Activated CD8-positive, alpha-beta T cell treated with anti-CD3 and anti-CD28 coated beads, Interleukin-2, amount 10 ng/mL, durations not matched to agents 7 days and 5 days (primary cell): ENCODE measurements around the gene SH3GL1. TPM values are rescaled to one million over a fixed set of nuclear protein-coding genes. Genes with fewer than 3 reads are reported as not detected.
A peak's percentile ranks its signal among the peaks of the same experiment; 100 is the strongest.

Experiments used
- ATAC-seq: fragments of 150-1000 bp; cut with Tn5 transposase; one replicate; pipeline ENCODE4 v1.10.0; 2021; ENCODE audit warnings: moderate library complexity
- CTCF ChIA-PET: fragments of 350-600 bp; sonication (Branson Sonifier 250); formaldehyde crosslinking; loops from one replicate; lab custom pipeline; 2021; ENCODE audit warnings: antibody characterized with exemption; lab: Charles Lee
- POLR2A ChIA-PET: fragments of 350-600 bp; sonication (Branson Sonifier 250); formaldehyde crosslinking; loops from one replicate; lab custom pipeline; 2021; ENCODE audit warnings: antibody characterized with exemption; lab: Charles Lee
- DNase-seq: peaks from one replicate; pipeline ENCODE4 v3.0.0-alpha.2; 2020
- H3K27ac Mint-ChIP-seq: one replicate; pipeline ENCODE4 v1.8.0; 2021; ENCODE audit warnings: mild to moderate bottlenecking, mixed read lengths
- H3K27me3 Mint-ChIP-seq: one replicate; pipeline ENCODE4 v1.8.0; 2021; ENCODE audit warnings: low read depth, mixed read lengths
- H3K36me3 Mint-ChIP-seq: one replicate; pipeline ENCODE4 v1.8.0; 2021; ENCODE audit warnings: low read depth, mixed read lengths
- H3K4me1 Mint-ChIP-seq: one replicate; pipeline ENCODE4 v1.8.0; 2021; ENCODE audit warnings: low read depth, mixed read lengths
- H3K4me3 Mint-ChIP-seq: one replicate; pipeline ENCODE4 v1.8.0; 2021; ENCODE audit warnings: mild to moderate bottlenecking, mixed read lengths
- H3K9me3 Mint-ChIP-seq: one replicate; pipeline ENCODE4 v1.8.0; 2022; ENCODE audit warnings: mixed read lengths; ENCODE audit not compliant: insufficient read depth
- total RNA-seq, 2 experiments: library from RNA; stranded (reverse); gene quantifications; one replicate each; pipeline ENCODE4 v1.2.3, GENCODE V29; 2021

Gene SH3GL1
- total RNA-seq, 2 experiments from 2014 or later = 65.1 to 67.9 TPM

DNA sequence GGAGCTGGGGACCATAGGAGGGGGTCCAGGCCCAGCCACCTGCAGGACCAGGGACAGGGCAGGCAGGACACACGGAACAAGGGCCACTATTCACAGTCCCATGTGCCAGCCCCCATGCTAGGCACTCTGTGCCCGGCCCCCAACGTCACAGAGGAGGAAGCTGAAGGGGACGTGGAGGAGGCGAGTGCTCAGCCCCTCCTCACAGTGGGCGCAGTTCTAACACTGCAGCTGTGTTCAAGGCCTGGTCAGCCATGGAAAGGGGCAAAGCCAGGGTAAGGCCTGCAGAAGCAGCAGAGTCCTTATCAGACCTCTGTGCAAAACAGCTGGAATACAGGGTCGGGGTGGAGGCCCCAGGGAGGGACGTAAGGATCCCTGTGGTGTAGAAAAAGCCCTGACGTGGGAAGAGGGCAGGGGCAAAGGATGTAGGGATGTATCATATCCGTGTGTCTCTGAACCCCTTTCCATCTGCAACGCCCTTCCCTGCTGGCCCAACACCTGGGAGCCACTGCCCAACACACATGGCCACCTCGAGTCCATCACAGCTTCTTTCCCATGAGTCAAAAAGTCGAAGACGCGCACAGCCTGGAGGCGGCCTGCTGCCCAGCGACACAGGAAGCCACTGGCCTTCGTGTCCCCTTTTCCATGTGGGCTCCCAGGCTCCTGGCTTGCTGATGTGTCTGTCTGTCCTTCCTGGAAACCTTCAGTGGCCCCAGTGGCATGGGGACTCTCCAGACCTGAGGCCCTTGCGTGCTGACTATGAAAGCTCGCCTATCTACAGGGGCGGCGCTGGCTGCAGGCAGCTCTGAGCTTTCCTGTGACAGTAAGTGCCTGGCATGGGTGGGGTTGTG is 28.0 kb downstream of the SH3GL1 start:
- ATAC-seq (no peak), DNase-seq (no peak)
- ChIA-PET CTCF (interaction anchor here (1.0 to 1.6 kb wide), 2 partner anchors 9 to 20 kb away, joined by 4 read pairs; no protein-coding TSS in a partner anchor), POLR2A (interaction anchor here (0.6 kb wide), 1 partner anchor 70 kb away, joined by 3 read pairs; the partner anchor contains the start of gene TMIGD2)
- Mint-ChIP-seq H3K27me3 (no peaks in the 10 kb centered on the region), H3K9me3 (no peaks in the 10 kb centered on the region), H3K4me1 (peaks cover 89% of the 10 kb centered on the region), H3K27ac (peak overlapping the region; percentile 65), H3K36me3 (peaks cover 28% of the 10 kb centered on the region), H3K4me3 (no peak overlapping the region)

DNA sequence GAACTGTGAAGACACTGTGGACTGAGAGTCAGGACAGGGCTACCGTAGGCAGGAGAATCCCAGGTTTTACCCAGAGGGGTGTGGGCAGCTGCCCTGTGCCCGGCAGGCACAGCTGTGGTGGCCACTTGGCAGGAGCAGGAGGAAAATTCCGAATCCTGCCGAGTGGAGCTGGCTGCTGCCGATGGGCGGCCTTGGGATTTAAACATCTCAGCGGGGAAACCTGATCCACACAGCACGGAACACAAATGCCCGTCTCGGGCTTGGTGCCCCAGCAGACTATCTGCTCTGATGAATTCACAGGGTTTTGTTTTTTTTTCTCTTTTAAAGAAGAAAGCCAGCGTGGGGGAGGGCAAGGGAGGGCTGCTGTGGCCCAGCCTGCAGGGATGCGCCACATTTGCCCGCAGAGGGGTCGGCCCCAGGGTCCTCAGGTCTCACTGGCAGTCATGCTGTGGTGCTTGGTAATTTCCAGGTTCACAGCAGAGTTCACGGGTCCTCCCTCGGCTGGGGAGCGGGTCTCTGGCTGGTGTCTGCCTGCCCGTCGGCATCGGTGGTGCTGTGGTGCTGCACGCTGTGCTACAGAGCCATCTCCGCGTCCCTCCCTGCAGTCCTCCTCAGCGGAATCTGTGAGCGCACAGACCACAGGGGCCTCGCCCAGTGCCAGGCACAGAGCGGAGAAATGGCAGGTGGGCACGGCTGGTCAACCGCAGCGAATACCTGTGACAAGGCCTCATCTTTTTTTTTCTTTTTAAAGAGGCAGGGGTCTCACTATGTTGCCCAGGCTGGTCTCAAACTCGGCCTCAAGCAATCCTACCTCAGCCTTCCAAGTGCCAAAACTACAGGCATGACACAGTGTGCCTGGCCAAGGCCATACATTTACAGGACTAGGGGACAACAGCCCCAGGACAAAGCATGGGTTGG is 28.8 kb downstream of the SH3GL1 start:
- ChIA-PET CTCF (interaction anchor here (1.0 to 7.3 kb wide), 3 partner anchors 10 to 30 kb away, joined by 4 to 54 read pairs (median 4); partner anchors contain the start of genes CHAF1A and SH3GL1), POLR2A (interaction anchor here (0.6 kb wide), 1 partner anchor 69 kb away, joined by 3 read pairs; the partner anchor contains the start of gene TMIGD2)
- peak overlapping the region; percentile 96 for H3K27ac Mint-ChIP-seq
- no peaks in the 10 kb centered on the region for H3K27me3 Mint-ChIP-seq
- H3K4me3 Mint-ChIP-seq = peak overlapping the region; percentile 12
- no peak for ATAC-seq
- H3K36me3 Mint-ChIP-seq = peaks cover 28% of the 10 kb centered on the region
- peaks cover 84% of the 10 kb centered on the region for H3K4me1 Mint-ChIP-seq
- H3K9me3 Mint-ChIP-seq = no peaks in the 10 kb centered on the region
- no peak for DNase-seq

DNA sequence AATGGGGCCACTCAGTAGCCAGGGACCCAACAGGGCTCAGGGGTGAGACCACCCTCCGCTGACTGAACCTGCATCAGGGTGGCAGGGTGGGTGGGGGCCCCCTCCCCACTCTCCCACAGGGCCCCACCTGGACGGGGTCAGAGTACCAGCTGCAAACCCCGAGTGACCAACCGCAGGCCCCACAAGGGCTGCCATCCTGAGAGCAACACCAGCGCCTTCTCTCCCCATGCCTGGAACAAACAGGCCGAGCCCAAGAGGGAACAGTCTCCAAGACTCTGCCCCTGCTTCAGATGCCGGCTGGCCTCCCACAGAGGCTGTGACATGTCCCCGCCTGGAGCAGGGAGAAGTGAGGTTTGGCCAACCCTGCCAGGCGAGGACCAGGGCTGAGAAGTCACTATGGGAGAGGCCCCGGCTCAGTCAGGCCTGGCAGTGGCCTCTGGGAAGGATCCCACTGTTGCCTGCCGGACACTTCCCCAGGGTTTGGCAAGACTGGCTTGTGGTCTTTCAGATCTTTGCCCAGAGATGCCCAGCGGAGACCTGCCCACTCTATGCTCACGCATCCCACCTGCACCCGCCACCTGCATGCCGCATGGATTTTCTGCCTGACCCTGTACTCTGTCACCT is 29.8 kb downstream of the SH3GL1 start:
- DNase-seq (no peak), ATAC-seq (no peak)
- Mint-ChIP-seq H3K4me1 (peaks cover 74% of the 10 kb centered on the region), H3K4me3 (peak overlapping the region; percentile 69), H3K27ac (peak overlapping the region; percentile 96), H3K27me3 (no peaks in the 10 kb centered on the region), H3K36me3 (peaks cover 29% of the 10 kb centered on the region), H3K9me3 (no peaks in the 10 kb centered on the region)
- POLR2A ChIA-PET = interaction anchor here (0.7 to 1.4 kb wide), 6 partner anchors 10 to 31 kb away, joined by 3 to 7 read pairs (median 4); partner anchors contain the start of gene SH3GL1
- CTCF ChIA-PET = interaction anchor here (0.6 to 7.3 kb wide), 9 partner anchors 10 to 154 kb away, joined by 3 to 54 read pairs (median 7); partner anchors contain the start of genes CHAF1A, MPND and SH3GL1

DNA sequence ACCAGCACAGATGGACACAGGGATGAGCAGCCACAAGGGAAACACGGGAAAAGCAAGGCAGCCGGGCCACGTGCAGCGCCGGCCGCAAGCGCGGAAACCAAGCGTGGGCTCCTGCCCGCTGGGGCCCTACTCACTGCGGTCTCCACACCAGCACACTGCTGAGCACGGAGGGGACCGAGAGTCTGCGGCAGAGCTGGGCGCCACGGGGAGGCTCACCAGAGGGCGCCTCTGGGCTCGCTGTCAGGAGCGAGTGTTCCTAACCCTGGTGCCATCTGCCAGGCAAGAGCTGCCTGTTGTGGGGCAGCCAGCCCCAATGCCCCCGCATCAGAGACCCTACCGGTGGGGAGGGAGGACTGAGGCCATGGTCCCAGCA is 30.5 kb downstream of the SH3GL1 start:
- ChIA-PET CTCF (interaction anchor here (0.6 to 7.3 kb wide), 10 partner anchors 10 to 155 kb away, joined by 3 to 54 read pairs (median 7); partner anchors contain the start of genes CHAF1A, MPND and SH3GL1), POLR2A (interaction anchor here (0.7 to 1.4 kb wide), 6 partner anchors 10 to 32 kb away, joined by 3 to 7 read pairs (median 4); partner anchors contain the start of gene SH3GL1)
- H3K36me3 Mint-ChIP-seq = peaks cover 33% of the 10 kb centered on the region
- peak overlapping the region; percentile 96 for H3K27ac Mint-ChIP-seq
- H3K4me1 Mint-ChIP-seq = peaks cover 68% of the 10 kb centered on the region
- ATAC-seq = peak; percentile 79
- peak overlapping the region; percentile 69 for H3K4me3 Mint-ChIP-seq
- no peaks in the 10 kb centered on the region for H3K9me3 Mint-ChIP-seq
- peak; percentile 87 for DNase-seq
- H3K27me3 Mint-ChIP-seq = no peaks in the 10 kb centered on the region

DNA sequence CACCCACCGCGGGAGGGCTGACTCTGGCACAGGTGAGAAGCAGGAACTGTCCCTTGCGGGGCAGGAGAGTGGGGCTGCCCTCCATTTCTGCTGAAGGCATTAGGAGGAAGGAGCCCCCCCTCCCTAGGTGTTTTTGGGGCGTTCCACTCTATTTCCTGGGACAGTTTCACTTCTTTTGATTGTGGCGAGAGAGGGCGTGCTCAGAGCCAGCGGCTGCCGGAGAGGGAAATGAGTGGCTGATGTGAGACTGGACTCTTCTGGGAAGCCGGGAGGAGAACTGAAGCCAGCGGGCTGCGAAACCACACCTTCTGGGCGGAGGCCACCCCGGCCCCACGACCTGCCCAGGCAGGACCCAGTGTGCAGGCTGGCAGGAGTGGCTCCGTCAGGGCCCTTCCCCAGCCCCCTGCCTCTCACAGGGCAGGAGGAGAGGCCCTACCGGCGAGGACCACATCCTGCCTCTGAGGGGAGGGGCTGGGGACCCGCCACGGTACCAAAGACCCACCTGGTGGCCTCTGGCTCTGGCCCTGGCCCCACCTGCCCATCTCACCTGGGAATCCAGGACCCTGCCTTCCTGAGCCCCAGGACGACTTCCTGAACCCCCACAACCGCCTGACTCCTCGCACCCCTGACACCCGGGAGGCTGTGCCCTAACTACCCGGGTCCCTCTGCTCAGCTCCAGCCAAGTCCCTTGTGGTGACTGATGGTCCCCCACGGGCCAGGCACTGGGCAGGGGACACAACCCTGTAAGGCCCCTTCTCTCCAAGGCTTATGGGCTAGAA is 31.0 kb downstream of the SH3GL1 start:
- Mint-ChIP-seq H3K9me3 (no peaks in the 10 kb centered on the region), H3K4me1 (peaks cover 65% of the 10 kb centered on the region), H3K36me3 (peaks cover 35% of the 10 kb centered on the region), H3K27ac (peak overlapping the region; percentile 96), H3K27me3 (no peaks in the 10 kb centered on the region), H3K4me3 (peak overlapping the region; percentile 69)
- peak; percentile 80 for ATAC-seq
- POLR2A ChIA-PET = interaction anchor here (1.0 to 1.4 kb wide), 5 partner anchors 17 to 32 kb away, joined by 3 to 7 read pairs (median 5); partner anchors contain the start of gene SH3GL1
- DNase-seq = peak; percentile 92
- CTCF ChIA-PET = interaction anchor here (0.8 to 7.3 kb wide), 8 partner anchors 11 to 156 kb away, joined by 3 to 54 read pairs (median 7); partner anchors contain the start of genes CHAF1A, MPND and SH3GL1

DNA sequence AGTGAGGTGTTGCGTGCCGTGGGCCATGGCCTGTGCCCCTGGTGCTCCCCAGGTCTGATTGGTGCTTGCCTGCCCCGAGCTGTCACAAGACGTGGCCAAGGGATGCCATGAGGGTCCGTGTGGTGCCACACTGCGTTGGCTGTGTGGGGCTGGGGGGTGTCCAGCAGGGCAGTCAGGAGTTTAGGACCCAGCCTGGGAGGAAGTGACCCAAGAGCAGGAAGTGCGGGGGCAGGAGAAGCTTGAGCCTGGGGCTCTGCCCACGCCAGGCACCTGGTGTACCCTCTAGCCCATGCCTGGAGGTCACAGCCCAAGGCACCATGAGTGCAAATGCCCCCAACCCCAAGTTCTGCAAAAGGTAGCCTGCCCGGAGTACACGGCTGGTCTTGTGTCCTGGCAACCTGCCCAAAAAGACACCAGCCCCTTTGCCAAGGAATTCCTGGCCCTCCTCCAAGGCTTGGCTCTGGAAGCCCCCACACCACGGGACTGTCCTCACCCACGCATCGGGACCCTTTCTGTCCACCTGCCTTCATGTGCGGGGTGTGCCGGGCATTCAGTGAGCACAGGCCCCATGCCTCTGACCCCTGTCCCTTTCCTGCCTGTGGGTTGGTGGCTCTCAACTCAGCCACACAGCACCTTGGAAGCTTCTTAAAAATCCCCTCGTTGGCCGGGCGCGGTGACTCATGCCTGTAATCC is 32.1 kb downstream of the SH3GL1 start:
- ATAC-seq = no peak

DNA sequence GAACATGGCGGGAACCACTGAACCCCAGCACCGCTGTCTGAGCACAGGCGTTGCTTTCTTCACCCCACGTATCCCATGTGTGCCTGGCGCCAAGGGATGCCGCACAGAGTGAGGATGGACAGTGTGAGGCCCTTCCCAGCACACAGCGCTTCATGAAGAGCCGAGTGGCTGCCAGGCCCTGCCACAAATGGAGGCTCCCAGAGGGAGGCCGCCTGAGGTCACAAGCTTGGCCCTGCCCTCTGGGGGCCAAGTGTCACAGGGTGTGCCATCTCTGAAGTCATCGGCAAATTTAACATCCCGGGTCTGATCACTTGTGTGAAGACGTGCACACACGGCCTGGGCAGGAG is 32.6 kb downstream of the SH3GL1 start:
- ATAC-seq (no peak), DNase-seq (no peak)
- H3K4me3 Mint-ChIP-seq = peak overlapping the region; percentile 9
- POLR2A ChIA-PET = interaction anchor here (1.0 kb wide), 1 partner anchor 34 kb away, joined by 3 read pairs; the partner anchor contains the start of gene CHAF1A
- H3K27me3 Mint-ChIP-seq = no peaks in the 10 kb centered on the region
- H3K9me3 Mint-ChIP-seq = no peaks in the 10 kb centered on the region
- H3K27ac Mint-ChIP-seq = peak overlapping the region; percentile 96
- CTCF ChIA-PET = interaction anchor here (0.8 to 7.3 kb wide), 5 partner anchors 13 to 103 kb away, joined by 3 to 54 read pairs (median 4); partner anchors contain the start of genes CHAF1A and SH3GL1
- peaks cover 53% of the 10 kb centered on the region for H3K4me1 Mint-ChIP-seq
- peaks cover 41% of the 10 kb centered on the region for H3K36me3 Mint-ChIP-seq

More for the DNA sequence above, 32.1 kb downstream of the SH3GL1 start:
- Mint-ChIP-seq H3K27ac (peak overlapping the region; percentile 96), H3K36me3 (peaks cover 40% of the 10 kb centered on the region), H3K9me3 (no peaks in the 10 kb centered on the region), H3K4me1 (peaks cover 57% of the 10 kb centered on the region), H3K4me3 (peak overlapping the region; percentile 69), H3K27me3 (no peaks in the 10 kb centered on the region)
- CTCF ChIA-PET = interaction anchor here (0.8 to 7.3 kb wide), 7 partner anchors 12 to 103 kb away, joined by 3 to 54 read pairs (median 7); partner anchors contain the start of genes CHAF1A, MPND and SH3GL1
- POLR2A ChIA-PET = interaction anchor here (1.0 kb wide), 1 partner anchor 34 kb away, joined by 3 read pairs; the partner anchor contains the start of gene CHAF1A
- no peak for DNase-seq

DNA sequence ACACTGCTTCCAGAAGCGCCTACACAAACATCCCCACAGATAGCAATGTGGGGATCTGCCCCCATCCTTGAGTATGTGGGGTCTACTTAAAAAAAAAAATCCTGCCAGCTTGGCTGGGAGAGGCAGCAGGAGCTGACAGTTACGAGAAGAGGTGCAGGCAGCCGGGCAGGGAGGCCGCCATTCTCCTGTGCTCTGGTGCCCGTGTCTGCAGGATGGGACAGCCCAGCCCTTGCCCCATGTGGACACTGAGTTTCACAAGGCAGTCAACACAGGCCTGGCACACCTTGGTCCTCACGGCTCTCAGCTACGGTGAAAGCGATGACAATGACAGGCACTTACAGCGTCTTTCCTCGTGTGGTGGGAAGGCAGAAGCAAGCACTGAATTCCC is 33.0 kb downstream of the SH3GL1 start:
- ChIA-PET POLR2A (no interaction called here), CTCF (interaction anchor here (1.1 to 7.3 kb wide), 3 partner anchors 14 to 101 kb away, joined by 4 to 54 read pairs (median 21); partner anchors contain the start of genes CHAF1A and SH3GL1)
- peak overlapping the region; percentile 96 for H3K27ac Mint-ChIP-seq
- no peaks in the 10 kb centered on the region for H3K9me3 Mint-ChIP-seq
- DNase-seq (no peak), ATAC-seq (no peak)
- H3K27me3 Mint-ChIP-seq = no peaks in the 10 kb centered on the region
- no peak overlapping the region for H3K4me3 Mint-ChIP-seq
- peaks cover 43% of the 10 kb centered on the region for H3K36me3 Mint-ChIP-seq
- peaks cover 49% of the 10 kb centered on the region for H3K4me1 Mint-ChIP-seq

DNA sequence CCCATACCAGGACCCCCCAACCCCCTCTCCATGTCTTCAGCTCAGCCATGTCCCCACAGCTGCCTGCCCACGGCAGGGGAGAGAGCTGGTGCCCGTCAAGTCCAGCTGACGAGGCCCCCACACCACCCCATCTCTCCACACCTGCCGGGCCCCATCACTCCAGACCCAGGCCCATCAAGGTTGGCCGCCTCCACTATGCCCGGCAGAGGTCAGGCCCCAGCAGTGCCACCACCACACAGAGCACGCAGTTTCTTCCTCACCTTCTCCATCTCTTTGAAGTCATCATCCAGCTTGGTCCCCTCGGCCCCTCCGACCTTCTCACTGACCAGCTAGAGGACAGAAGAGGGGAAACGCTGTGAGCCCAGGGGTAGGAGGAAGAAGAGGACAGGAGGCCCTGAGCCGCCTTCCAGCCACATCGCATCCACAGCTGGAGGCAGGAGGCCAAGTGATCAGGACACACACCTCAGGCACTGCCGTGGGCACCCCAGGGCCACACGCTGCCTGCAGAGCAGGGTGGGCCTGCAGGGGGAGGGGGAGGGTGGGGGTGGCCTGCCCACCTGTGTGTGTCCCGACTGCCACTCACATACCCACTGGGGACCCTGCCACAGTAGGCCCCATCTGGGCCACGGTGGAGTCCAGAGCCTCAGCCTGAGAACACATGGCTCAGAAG is 33.5 kb downstream of the SH3GL1 start:
- CTCF ChIA-PET = interaction anchor here (1.1 to 7.3 kb wide), 3 partner anchors 14 to 100 kb away, joined by 4 to 54 read pairs (median 21); partner anchors contain the start of genes CHAF1A and SH3GL1

More for the DNA sequence above, 33.5 kb downstream of the SH3GL1 start:
- Mint-ChIP-seq H3K4me1 (peaks cover 46% of the 10 kb centered on the region), H3K27me3 (no peaks in the 10 kb centered on the region), H3K27ac (peak overlapping the region; percentile 96), H3K9me3 (no peaks in the 10 kb centered on the region), H3K4me3 (no peak overlapping the region), H3K36me3 (peaks cover 45% of the 10 kb centered on the region)
- DNase-seq = no peak
- ATAC-seq = no peak
- POLR2A ChIA-PET = no interaction called here
